GM21576 (cell line): Measurements from ENCODE around the gene MRPS6.

Experiments used
- ATAC-seq: cut with Tn5 transposase; IDR thresholded peaks from one replicate; pipeline ENCODE4 v1.9.1; 2021; ENCODE audit warnings: mild to moderate bottlenecking, moderate library complexity; ENCODE audit not compliant: unreplicated experiment

MRPS6 gene

DNA sequence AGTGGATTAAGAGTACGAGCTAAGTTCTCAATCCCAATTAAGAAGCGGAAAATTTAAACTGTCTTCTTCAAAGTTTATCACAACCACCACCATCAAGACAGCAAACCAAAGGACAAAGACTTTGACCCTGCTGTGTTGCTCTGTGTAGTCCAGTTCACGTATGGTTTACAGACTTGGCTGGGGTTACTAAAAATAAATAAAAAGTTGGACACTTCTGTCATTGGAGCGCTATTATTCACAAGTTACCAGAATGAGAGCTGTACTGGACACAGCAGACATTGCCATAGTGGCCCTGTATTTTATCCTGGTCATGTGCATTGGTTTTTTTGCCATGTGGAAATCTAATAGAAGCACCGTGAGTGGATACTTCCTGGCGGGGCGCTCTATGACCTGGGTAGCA is 21.6 kb downstream of the MRPS6 start:
- ATAC-seq, result no peak

DNA sequence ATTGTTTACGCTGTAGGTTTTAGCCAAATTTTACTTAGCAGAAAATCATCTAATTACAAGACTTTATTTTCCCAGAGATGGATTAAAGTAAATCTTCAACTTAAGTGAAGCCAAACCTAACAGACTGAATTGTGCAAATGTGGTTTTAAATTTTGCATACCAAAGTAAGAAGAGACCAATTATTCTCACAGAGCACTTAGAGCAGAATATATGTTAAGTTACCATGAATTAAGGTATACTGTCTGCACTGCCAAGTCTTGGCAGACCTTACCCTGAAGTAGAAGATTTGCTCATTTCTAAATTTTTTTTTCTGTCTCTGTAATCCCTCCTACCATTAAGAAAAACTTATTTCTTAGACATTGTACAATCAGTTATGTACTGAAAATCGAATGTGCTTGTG is 24.1 kb downstream of the MRPS6 start:
- no peak for ATAC-seq

DNA sequence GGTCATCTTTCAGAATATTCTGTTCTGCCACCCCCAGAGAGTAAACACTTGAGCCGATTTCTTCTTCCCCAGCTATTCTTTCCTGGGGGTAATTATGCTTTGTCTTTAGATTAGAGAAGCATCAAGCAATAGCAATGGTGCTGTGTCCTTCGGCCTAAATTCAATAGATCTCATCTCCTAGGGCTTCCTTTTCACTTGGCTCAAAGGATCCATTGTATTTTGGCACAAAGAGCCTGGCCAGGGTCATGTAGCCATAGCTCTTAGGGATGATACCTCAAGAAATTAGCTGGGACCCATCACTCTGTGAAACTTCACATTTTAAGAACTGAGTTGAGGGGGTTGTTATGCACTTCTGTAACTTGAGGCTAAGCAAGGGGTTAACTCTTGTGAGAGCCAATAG is 27.0 kb downstream of the MRPS6 start:
- no peak for ATAC-seq

DNA sequence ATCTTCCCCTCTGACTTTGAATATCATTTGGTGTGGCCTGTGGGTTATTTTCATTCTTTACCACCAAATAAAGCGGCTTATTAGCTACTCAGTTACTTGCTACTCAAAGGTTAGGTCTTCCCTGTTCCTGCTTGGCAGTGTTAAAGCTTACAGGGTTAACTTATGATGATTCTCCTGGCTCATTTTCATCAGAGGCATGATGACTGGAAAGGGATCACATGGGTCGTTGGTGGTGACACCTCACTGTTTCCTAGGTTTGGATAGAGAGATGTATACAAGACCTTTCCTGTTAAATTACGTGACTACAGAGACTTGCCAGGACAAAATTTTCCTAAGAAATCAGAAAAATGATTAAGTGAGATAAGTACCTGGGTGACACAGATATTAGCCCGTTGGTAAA is 27.4 kb downstream of the MRPS6 start:
- no peak for ATAC-seq

DNA sequence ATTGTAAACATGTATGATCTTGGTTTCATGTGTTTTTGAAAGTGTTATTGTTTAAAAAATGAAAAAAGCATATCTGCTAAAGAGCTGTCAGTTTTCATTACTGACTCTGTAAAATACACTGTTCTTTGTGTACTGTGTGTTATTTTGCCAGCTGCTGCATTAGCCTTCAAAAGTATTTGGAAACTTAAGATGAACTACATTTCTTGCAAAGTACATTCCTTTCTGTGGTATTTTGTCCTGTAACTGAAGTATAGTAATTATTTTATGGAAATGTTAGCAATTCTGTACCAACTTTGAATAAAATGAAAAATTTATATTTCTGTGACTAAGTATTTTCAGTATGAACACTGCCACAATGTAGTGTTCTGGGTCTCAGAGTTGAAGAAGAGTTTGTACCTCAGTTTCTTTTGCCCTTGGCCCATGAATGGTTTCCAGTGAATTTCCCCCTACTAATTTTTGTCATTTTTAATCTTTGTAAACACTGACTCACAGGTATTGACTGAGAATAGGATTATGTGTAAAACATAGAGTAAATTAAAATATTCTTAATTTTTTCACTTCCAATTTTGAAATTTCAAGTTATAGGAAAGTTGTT is 32.7 kb downstream of the MRPS6 start:
- ATAC-seq, result no peak

DNA sequence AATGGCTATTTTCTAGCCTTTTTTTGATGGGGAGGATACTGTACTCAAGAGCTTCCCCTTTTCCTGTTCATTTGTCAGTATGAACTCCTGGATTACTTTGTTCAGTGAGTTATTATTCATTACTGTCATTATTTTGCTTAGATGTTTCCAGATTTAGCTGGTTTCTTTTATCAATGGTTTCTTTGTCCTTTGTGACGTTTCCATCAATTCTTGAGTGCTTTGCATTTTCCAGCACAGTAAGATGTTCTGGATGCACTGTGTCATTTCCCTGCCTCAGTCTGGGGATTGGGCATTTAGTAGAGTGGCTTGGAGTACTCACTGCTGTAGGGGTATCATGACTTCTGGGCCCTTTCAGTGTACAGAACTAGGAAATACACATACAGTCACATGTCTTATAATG is 34.2 kb downstream of the MRPS6 start:
- no peak for ATAC-seq

DNA sequence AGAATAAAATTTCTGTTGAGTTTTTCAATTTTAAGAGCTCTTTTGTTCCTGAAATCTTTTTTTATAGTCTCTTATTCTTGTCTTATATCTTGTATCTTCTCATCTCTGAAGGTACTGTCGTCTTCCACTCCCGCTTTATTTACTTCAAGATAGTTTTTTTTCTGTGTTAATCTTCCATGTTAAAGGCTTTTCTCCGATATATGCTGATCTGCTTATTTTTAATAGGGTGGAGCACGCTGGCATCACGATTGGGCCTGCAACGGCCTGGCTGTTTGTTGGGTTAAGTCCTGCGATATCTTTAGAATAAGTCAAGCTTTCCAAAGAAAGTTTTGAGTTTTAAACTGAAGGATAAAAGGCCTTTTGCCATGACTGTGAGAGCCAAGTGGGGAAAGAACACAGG is 35.7 kb downstream of the MRPS6 start:
- ATAC-seq, result no peak

DNA sequence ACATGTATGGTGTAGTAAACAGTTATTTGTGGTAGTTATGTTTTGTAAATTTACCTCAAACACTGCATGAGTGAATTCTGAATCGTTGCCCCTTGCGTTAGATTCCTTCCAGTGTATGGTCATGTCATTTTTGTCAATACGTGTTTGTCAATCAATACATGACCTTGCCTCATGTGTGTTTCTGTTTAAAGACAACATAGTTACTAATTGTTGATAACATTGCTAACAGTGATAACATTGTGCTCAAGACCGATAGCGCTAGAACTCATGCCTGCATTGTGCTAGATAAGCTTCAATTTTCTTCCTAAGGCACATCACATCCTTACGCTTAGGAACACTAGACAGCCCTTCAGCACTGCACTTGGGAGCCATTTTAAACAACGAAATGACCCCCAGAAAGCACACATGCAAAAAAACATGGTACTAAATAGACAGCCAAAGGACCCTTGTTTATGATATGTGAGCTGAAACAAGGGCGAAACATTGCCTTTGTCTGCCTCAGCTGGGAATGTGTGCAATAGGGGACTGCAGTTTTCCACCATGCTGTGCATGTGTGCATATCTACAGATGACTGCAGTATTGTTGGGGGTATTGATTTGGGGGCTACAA is 37.3 kb downstream of the MRPS6 start:
- no peak for ATAC-seq

DNA sequence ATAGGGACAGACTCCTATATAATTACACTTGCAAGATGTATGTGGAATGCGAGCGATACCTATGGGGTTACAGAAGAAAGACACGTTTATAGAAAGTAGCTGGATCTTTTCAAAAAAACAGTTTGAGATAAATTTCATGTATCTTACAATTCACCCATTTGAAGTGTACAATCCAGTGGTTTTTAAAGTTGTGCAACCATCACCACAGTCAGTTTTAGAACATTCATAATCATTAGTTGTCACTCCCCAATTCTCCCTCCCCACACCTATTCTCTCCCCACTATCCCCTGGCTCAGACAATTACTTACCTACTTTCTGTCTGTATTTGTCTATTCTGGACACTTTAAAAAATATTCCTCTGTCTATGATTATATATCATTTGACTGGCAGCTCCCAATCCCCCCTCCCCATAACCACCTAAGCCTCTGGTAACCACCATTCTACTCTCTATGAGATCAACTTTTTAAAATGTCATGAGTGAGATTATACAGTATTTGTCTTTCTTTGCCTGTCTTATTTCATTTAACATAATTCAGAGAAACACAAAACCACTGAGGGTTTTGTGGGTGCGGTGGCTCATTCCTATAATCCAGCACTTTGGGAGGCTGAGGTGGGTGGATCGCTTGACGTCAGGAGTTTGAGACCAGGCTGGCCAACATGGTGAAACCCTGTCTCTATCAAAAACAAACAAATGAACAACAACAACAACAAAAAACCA is 39.1 kb downstream of the MRPS6 start:
- ATAC-seq, result no peak

DNA sequence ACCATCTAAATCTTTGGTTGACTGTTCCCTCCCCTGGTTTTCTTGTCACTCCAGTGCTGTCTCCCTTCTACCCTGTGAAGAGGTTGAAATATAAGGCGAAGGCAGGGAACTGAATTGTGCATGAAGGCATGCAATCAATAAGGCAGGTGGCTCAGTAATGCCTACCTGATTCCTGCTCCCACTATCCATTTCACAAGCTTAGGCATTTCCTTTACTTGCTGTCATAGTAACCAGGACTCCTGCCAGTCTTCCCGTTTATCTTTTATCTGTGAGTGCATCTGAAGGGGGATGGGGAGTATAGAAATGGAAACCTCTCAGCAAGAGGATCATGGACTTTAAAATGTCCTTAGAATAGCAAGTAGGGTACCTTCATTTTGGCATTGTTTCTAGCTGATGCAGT is 40.5 kb downstream of the MRPS6 start:
- ATAC-seq, result no peak

DNA sequence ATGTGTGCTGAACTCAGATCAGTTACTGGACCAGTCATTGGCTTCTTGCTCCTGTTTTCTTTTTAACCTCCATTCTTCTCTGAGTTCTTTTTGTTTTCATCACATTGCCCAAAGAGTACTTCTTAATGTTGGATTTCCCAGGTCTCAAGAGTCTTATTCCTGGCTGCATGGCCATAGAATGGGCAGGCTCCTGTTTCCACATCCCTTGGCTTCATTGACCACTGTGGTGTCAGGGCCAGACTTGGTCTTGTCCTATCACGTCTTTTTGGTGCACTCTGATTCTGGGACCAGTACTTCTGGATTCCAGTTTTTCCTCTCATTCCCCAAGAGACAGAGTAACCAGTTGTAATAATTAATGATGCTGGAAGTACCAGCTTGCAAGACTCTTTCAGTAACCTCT is 41.8 kb downstream of the MRPS6 start:
- ATAC-seq, result no peak

DNA sequence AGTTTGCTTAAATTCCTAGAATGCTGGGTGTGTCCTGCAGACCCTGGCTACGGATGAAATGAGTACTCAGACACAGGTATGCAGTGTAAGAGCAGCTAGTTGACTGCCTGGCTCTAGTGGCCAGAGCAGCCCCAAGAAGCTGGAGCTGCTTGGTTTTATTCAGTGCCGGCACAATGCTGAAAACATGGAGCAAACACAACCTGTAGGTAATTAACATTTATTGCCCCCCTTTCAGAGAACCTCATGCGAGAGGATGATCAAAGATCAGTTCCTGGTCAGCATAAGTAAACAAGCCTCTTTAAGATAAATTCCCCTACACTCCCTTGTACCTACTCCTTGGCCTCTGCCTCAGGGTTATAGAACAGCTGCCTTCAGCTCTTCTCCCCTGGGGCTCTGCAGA is 43.2 kb downstream of the MRPS6 start:
- ATAC-seq, result no peak

DNA sequence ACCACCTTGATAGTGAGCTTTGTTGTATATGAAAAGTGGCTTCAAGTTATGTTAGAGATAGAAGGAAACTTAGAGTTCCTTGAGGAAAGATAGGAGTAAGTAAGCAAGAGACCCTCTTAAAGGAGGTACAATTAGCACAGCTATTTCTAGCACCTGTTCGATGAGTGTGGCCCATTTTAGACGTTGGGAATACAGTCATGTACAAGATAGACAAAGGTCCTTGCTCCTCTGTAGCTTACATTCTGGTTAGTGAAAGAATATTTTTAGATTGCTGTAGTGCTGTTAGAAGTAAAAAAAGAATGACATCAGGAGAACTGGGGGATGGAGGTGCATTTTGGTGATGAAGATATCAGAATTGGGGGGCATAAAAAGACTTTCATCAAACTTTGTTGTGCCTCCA is 47.5 kb downstream of the MRPS6 start:
- no peak for ATAC-seq

DNA sequence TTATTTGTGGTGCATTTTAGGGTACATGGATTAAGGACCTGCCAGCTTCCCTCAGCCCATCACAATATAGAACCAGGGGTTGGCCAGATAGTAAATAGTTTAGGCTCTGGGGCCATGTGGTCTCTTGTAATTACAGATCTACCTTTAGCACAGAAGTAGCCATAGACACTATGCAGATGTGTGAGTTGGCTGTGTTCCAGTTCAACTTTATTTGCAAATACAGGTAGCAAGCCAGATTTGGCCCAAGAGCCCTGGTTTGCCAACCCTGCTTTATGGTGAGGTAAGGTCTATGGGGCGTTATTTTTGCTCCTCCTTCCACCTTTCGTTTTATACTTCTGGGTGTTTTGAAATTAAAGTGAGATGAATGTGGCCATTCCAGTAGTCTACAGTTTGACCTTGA is 48.7 kb downstream of the MRPS6 start:
- no peak for ATAC-seq

DNA sequence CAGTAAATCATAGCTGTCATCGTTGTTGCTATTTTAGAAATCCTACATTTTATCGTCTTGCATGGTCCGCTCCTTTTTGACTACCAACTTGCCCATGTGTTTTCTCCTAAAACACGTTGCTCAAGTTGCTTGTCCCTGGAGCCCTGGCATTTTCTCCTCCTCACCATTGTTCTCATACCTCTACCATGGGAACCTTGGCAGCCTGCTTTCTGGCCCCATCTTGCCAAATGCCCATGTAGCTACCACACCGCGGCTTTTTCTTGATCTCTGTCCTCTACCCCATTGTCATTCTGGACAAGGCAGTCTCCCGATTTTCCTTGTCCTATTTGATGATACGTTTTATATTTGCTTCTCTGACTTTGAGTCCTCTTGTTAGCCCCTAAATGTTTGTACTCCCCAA is 50.2 kb downstream of the MRPS6 start:
- ATAC-seq, result no peak

DNA sequence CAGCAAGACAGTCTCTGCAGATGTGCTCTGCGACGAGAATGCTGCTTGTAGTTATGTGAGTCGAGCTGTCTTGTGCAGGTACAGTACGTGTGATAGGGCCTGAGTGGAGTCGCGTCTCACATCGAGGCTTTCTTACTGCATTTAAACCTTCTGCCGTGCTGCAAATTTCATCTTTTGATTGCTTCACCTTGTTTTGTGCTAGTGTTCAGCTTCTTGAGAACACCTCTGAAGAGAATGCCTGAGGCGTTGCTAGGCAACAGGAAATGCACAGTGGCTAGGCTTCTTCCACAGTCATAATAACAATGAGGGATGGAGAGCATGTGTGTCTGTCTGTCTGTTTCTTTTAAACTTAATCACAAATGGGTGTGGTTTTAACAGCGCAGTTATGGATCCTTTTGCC is 52.9 kb downstream of the MRPS6 start:
- no peak for ATAC-seq

DNA sequence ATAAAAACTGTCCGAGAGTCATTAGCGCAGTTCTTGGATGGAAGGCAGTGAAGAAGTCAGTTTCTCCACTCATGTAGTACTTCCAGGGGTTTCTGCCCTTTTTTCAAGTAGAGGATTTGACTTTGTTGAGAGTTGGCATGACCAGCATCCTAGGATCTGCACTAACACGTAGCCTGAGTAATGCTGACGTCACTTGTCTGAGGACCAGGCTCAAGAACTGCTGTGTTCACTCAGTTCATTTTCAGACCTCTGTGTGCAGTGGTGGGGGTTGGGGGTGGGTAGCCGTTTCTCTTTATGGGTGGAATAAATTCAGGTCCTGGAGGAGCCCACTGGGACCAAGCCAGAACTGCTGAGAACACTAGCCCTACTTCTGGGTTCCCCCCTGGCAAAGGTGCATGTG is 53.3 kb downstream of the MRPS6 start:
- ATAC-seq, result no peak

DNA sequence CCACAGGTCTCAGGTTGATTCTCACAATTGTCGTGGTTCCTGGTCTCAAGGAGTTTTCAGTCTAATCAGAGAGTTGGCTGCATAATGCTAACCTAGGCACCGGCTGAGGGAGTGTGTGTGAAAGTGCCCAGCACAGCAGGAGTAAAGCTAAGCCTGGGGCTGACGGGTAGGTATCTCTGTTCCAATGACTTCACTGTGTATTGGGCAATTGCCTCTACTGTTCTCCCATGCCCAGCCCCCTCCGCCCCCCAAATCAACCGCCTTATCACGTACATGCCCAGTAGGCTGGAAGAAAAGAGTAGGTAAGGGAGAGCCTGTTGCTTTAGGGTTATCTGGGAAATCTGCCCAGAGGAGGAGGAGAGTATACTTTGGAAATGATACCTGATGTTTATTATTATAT is 54.7 kb downstream of the MRPS6 start:
- no peak for ATAC-seq

DNA sequence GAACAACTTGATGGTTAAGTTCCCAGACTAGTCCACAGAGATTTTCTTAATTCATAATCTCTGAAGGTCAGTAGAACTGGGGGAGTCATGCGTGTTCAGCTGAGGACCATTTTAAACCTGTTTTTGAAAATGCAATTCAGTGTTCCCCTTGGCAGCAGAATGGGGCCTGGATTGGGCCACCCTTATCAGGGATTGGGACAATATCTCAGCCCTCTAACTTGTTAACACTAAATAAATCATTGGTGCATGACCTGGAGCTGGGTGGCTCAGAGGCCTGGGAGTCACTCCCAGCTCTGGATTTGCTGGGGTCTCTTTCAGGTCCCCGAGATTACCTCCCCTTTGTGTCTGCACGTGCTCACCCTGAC is 55.3 kb downstream of the MRPS6 start:
- ATAC-seq, result no peak

DNA sequence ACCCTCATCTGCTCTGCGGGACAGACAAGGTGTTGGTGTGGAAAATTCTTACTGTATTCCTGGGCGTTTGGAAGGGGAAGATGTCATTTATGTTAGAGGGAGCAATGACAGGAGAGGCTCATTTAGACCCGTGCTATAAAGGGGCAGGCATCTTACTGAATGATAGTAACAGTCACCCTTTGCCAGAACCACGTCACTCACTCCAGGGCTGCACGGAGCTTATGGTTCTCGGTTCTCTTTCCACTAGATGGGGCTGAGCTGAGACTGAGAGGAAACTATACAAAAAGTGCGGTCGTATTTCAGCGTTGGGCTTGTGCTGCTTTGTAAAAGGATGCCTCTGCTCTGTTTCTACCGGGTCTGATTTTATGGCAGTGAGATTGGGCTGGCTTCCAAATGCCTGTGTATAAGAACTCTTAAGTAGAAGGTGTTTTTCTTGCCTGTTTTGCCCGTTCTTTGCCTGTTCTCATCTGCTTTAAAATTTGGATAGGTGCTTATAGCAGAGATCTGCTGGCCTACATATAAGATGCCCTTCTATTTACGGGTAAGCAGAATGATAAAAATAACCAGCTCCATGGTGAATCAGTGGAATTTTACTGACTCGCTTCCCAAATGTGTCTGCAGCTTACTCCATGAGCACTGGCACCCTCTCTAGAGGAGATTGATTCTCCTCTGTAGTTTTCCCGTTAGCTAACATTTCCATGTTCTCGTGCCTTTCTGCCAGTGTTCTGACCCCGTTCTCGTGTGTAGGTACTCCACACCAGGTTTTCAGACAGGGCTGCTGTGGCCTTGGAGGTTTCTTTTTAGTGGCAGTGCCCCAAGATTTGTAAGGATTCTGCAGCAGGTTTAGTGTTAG is 55.9 kb downstream of the MRPS6 start:
- ATAC-seq, result no peak

DNA sequence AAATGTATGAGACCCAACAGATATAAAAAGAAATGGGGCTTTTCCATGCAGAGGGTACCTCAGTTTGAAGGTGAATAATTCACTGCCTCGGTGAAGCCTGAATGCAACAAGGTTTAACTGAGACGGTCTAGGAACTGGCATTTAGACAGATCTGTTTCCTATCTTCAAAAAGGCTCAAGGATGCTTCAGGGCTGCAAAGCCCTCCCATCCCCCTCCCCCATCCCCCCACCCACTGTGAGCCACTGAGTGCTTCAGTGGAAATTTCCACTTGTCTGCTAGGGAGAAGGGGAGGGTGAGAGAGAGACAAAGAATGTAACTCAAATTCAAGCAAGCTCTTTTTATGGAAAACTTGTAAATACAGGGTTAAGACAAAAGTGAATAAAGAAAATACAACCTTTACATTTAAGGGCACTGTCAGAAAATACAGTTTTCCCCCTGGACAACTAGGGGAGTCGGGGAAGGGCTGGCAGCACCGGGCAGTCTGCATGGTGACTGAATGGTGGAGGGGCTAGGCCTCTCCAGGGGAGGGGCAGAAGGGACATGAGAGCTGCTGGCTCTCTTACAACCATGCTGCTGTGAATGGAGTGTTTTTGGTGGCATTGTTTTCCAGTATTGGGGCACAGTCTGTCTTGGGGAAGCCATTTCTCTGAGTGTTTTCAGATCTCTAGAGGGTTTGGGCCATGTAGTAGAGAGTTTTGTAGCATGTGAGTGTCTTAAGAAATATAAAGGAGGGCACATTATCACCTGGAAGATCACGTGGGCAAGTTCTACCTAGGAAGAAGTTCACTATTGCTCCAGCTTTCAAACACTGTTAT is 56.7 kb downstream of the MRPS6 start:
- ATAC-seq, result no peak
